Mesothelial cell of epicardium (in vitro differentiated cells): ENCODE measurements around the gene ZNF488. TPM values are rescaled to one million over a fixed set of nuclear protein-coding genes. Genes with fewer than 3 reads are reported as not detected.

Source experiments
- DNase-seq, 2 experiments: peaks; one replicate each; pipeline ENCODE4 v3.0.0; 2021; ENCODE audit warnings: low spot score in 2 of 2; ENCODE audit not compliant: unreplicated experiment in 2 of 2
- H3K27ac Mint-ChIP-seq: 2 replicates; pipeline ENCODE4 v1.8.0; 2021; ENCODE audit warnings: mixed read lengths
- H3K27me3 Mint-ChIP-seq: 2 replicates; pipeline ENCODE4 v1.8.0; 2021; ENCODE audit warnings: low read depth, mixed read lengths
- H3K36me3 Mint-ChIP-seq: 2 replicates; pipeline ENCODE4 v1.8.0; 2021; ENCODE audit warnings: mixed read lengths
- H3K4me1 Mint-ChIP-seq: 2 replicates; pipeline ENCODE4 v1.8.0; 2021; ENCODE audit warnings: mixed read lengths
- H3K4me3 Mint-ChIP-seq: 2 replicates; pipeline ENCODE4 v1.8.0; 2021; ENCODE audit warnings: mild to moderate bottlenecking, moderate library complexity, mixed read lengths
- H3K9me3 Mint-ChIP-seq: 2 replicates; pipeline ENCODE4 v1.8.0; 2021; ENCODE audit warnings: mixed read lengths
- CTCF ChIP-seq: fragments of 200-600 bp; sonication (generic); IDR thresholded peaks from one replicate; pipeline ENCODE4 v1.5.0; 2021; ENCODE audit warnings: antibody characterized with exemption; ENCODE audit not compliant: unreplicated experiment
- total RNA-seq: library from RNA; stranded (reverse); gene quantifications from 3 replicates; pipeline ENCODE4 v1.2.1, GENCODE V29; 2021

ZNF488 gene
- total RNA-seq, 1 donor from 2014 or later = 0.96 TPM

GRCh38 chr10:47325303-47326291 lies 58.5 kb downstream of the ZNF488 start:
- TF ChIP-seq CTCF = no peak
- Mint-ChIP-seq H3K4me1 (peaks cover 21% of the 10 kb centered on the region), H3K36me3 (no peaks in the 10 kb centered on the region), H3K27me3 (peaks cover 36% of the 10 kb centered on the region), H3K9me3 (no peaks in the 10 kb centered on the region), H3K4me3 (no peak overlapping the region), H3K27ac (no peak overlapping the region)
- DNase-seq = no peak

DNA sequence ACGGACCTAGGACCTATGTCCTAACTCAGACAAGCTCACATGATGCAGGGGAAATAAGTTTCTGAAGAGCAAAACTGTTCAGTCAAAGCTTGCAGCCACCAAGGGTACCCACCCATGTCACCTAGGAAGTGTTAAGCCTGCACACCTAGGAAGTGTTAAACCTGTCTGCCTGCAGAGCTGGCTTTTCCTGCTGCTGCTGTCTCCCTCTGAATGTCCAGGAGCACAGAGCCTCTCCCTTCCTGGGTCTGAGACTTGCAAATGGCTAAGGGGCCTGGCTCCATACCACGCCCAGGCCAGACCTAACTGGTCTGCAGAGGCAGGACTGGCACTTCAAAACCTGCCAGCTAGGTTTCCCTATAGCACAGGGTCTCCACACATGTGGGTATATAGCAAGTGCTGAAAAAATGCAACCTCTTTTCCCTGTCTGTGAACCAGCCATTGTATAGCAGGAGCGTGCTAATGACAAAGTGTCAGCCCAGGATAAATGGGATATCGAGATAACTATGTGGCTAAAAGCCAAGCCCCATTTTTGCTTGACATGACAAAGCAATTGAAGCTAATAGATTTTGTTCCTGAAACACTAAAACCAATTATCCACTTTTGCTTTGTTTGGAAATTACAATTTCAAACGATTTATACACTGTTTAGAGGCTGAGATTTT lies 60.3 kb downstream of the ZNF488 start:
- H3K9me3 Mint-ChIP-seq = no peaks in the 10 kb centered on the region
- DNase-seq = no peak
- H3K27me3 Mint-ChIP-seq = peaks cover 50% of the 10 kb centered on the region
- no peak for TF ChIP-seq CTCF
- H3K36me3 Mint-ChIP-seq = no peaks in the 10 kb centered on the region
- H3K27ac Mint-ChIP-seq = no peak overlapping the region
- H3K4me1 Mint-ChIP-seq = peaks cover 21% of the 10 kb centered on the region
- no peak overlapping the region for H3K4me3 Mint-ChIP-seq

GRCh38 chr10:47323087-47323486 lies 61.0 kb downstream of the ZNF488 start:
- Mint-ChIP-seq H3K36me3 (no peaks in the 10 kb centered on the region), H3K27ac (no peak overlapping the region), H3K4me3 (no peak overlapping the region), H3K27me3 (peaks cover 52% of the 10 kb centered on the region), H3K9me3 (no peaks in the 10 kb centered on the region), H3K4me1 (peaks cover 21% of the 10 kb centered on the region)
- no peak for TF ChIP-seq CTCF
- DNase-seq = no peak

GRCh38 chr10:47322300-47323061 lies 61.6 kb downstream of the ZNF488 start, which contains the start of gene GDF2:
GDF2 (plus strand) TSS chr10:47322454; CDS start chr10:47322669, 215 bp downstream.
- Mint-ChIP-seq H3K4me1 (peaks cover 21% of the 10 kb centered on the region), H3K4me3 (no peak within 1 kb of the TSS), H3K27ac (no peak within 1 kb of the TSS), H3K36me3 (no peaks in the 10 kb centered on the region), H3K27me3 (peaks cover 52% of the 10 kb centered on the region), H3K9me3 (no peaks in the 10 kb centered on the region)
- TF ChIP-seq CTCF = no peak
- DNase-seq = no peak

DNA sequence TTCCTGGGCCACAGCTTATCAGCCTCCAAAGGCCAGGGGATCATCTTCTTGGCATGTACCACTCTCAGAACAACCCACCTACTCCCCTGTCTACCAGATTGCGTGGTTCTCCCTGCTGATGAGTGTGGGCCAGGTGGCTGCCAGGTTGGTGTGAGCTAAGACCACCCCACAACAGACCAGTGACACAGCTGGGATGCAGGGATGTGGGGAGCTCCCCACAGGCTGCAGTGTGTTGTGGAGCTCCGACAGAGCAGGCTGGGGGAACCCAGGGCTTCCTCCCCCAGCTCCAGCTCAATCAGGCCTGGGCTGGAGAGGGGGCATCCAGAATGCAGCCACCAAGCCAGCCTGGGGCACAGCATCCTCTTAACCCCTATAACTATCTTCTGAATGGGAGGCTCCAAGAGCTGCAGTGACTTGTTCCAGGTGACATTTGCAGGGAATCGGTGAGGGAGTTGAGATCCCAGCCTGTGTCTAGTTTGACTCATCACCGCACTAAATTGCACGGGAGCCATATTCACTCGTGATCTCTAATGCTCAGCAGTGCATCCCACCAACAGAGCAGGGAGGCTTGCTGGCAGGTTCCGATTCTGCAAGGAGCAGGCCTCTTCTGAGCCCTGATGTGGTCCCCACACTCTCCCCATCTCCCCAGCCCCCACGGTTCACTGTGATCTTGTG lies 62.4 kb downstream of the ZNF488 start:
- peaks cover 21% of the 10 kb centered on the region for H3K4me1 Mint-ChIP-seq
- DNase-seq = no peak
- H3K9me3 Mint-ChIP-seq = no peaks in the 10 kb centered on the region
- H3K4me3 Mint-ChIP-seq = no peak overlapping the region
- no peak overlapping the region for H3K27ac Mint-ChIP-seq
- peaks cover 54% of the 10 kb centered on the region for H3K27me3 Mint-ChIP-seq
- H3K36me3 Mint-ChIP-seq = no peaks in the 10 kb centered on the region
- no peak for TF ChIP-seq CTCF
